GM19351 (cell line): Measurements from ENCODE around the gene KRTAP10-6.
"Not testable (repeated sequence)": the region's sequence is repeated elsewhere in the genome, so short reads cannot be mapped to it uniquely, and the experiment has no call there.

Experiments used
- ATAC-seq: cut with Tn5 transposase; IDR thresholded peaks from one replicate; pipeline ENCODE4 v1.9.1; 2021; ENCODE audit warnings: mild to moderate bottlenecking, moderate library complexity; ENCODE audit not compliant: unreplicated experiment

KRTAP10-6 gene

GRCh38 chr21:44558695-44559094, 33.6 kb downstream of the KRTAP10-6 start, which contains the start of gene KRTAP10-3:
TSS of gene KRTAP10-3 (minus strand) at chr21:44558795. CDS start at chr21:44558715, 80 bp downstream.
- ATAC-seq, result no peak

- not testable (repeated sequence) for ATAC-seq
Measured at GRCh38 chr21:44558329-44558675, 34.0 kb downstream of the KRTAP10-6 start.

GRCh38 chr21:44557491-44558328, 34.6 kb downstream of the KRTAP10-6 start:
- no peak for ATAC-seq

DNA sequence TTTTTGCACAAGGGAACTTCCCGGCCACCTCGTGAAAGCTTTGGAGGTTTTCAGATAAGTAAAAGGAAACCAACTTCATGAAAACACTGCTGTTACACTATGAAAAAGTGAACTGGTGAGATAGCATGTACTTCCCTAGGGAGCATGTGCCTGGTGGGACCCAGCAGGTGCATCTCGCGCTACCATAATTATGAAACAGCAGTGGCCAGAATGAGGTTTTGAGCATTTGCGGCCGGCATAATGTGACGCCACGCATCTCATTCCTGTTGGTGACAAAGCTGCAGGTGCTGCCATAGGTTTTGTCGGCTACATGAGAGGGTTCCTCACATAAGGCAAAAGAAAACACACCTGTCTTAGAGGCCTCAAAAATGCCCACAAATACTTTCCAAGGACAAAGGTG, 35.4 kb downstream of the KRTAP10-6 start:
- ATAC-seq, result no peak

- no peak for ATAC-seq
Measured at GRCh38 chr21:44555200-44555875, 37.0 kb downstream of the KRTAP10-6 start.

- ATAC-seq, result no peak
Measured at GRCh38 chr21:44552681-44553080, 39.6 kb downstream of the KRTAP10-6 start.

- no peak for ATAC-seq
Measured at GRCh38 chr21:44552136-44552535, 40.2 kb downstream of the KRTAP10-6 start.

DNA sequence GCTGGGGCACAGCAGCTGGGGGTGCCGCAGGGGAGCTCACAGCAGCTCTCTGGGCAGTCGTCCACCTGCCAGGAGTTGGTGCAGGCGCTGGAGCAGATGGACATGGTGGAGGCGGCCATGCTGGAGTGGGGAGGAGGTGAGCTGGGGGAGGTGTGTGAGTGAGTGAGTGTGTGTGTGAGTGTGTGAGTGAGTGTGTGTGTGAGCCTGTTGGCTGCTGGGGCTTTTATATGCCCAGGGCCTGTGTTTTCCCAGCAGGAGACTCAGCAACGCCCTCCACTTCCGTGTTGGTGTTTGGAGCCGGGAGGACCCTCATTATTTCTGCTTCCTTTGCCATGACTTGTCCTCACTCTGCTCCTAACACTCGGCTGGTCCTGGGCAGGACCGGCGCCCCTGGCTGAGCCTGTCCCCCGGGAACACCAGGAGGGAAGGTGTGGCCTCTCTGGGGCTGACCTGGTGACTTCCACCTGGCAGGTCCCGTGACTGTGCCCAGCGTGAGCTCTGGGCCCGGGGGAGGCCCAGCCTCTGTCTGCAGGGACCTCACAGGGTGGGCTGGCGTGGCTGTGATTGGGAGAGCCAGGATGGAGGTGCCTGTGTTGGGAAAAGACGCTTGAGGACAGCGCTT, 40.9 kb downstream of the KRTAP10-6 start, which contains the start of gene KRTAP10-2:
KRTAP10-2 (minus strand) TSS at position 166 of the 622 bp plus-strand sequence; CDS start at position 119, 47 bp downstream.
- ATAC-seq, result no peak

DNA sequence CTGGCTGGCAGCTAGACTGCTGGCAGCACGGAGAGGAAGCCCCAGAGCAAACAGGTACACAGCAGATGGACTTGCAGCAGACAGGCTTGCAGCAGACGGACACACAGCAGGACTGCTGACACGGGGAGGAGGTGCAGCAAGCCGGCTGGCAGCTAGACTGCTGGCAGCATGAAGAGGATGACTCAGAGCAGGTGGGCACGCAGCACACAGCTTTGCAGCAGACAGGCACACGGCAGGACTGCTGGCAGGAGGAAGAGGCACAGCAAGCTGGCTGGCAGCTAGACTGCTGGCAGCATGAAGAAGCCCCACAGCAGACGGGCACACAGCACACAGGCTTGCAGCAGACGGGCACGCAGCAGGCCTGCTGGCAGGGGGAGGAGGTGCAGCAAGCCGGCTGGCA, 41.5 kb downstream of the KRTAP10-6 start:
- ATAC-seq, result no peak

DNA sequence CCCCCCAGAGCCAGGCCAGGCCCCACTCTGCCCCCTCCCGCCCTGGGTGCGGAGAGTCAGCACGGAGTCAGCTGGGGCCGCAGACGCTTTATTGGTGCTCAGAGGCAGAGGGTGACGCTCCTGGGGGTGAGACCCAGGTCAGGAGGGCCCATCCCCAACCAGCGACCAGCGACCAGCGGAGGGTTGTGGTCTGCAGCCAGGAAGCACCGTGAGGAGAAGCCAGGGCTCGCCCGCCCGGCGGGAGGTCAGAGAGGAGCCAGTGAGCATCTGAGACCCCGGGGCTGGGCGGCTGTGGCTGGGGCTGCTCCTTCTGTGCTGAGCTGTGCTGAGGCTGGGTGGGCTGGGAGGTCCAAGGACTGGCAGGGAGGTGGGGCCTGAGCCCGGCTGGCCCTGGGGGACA, 42.0 kb downstream of the KRTAP10-6 start:
- ATAC-seq, result not testable (repeated sequence)

DNA sequence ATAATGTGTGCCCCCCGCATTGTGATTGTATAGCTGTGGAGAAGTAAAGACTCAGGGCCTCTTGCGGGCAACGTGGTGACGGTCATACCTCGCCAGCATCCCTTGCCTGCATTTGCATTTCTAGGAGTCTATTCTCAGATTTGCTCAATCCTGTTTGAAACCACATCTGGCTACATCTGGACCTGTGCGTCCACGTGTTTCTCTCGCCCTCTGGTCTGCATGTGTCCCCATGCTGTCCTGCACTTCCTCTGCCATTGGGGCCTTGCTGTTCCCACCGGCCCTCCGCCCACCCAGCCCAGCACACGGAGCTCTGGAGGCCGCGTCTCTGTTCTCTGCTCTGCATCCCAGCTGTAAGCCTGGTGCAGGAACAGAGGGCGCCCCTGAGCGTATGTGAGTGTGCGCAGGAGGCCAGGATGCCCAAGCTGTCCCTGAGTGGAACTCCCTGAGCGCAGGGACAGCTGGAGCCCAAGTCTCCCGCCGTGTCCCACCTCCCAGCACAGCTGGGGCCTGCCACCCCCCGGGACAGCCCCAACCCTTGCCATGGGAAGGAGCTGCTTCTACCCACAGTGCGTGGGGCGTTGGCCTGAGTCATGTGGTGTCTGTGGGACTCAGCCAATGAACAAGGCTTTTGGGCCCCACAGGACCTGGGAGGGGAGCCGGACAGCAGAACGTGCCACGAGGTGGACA, 42.6 kb downstream of the KRTAP10-6 start:
- no peak for ATAC-seq

- no peak for ATAC-seq
Measured at GRCh38 chr21:44548922-44549321, 43.4 kb downstream of the KRTAP10-6 start.

DNA sequence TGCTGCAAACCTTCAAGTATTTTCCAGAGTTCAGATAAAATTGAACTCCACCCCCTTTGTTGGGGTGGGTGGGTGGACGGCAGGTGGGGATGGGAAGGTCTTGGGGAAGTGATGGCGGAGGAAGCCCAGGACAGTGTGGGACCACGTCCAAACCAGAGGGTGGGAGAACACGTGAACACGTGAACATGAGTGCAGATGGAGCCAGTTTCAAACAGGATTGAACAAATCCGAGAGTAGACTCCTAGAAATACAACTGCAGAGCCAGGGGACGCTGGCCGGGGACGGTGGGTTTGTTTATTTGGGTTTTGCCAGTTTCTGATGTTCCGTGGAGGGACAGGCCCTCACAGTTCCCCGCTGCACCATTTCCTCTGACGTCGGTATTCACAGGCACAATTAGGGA, 43.9 kb downstream of the KRTAP10-6 start:
- no peak for ATAC-seq

- no peak for ATAC-seq
Measured at GRCh38 chr21:44547656-44548331, 44.5 kb downstream of the KRTAP10-6 start.

DNA sequence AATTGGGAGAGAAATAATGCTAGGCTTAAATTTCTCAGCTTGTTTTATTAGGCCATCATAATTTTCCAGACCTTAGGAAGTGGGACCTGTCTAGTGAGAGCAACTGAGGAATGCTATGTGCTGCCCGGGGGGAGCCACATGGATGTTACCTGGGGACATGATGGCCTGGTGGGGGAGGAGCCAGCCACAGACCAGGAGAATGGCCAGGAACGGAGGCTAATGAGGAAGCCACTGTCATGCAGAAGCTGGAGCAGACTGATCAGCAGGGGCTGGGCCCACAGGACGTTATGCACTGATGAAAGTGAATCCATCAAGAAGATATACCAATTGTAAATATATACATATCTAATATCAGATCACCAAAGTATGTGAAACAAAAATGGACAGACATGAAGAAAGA, 47.7 kb downstream of the KRTAP10-6 start:
- no peak for ATAC-seq

GRCh38 chr21:44542716-44543115, 49.6 kb downstream of the KRTAP10-6 start:
- ATAC-seq, result no peak
